Endothelial cell of coronary artery (primary cell): ENCODE results near the gene OSM. TPM values are rescaled to one million over a fixed set of nuclear protein-coding genes. Genes with fewer than 3 reads are reported as not detected.

Experiments used
- total RNA-seq: library from RNA; depleted of rRNA; stranded (reverse); fragments of >200 nt; gene quantifications from 2 replicates; pipeline ENCODE4 v1.2.3, GENCODE V29; 2014

OSM gene
- not detected in 2 replicates for total RNA-seq

DNA sequence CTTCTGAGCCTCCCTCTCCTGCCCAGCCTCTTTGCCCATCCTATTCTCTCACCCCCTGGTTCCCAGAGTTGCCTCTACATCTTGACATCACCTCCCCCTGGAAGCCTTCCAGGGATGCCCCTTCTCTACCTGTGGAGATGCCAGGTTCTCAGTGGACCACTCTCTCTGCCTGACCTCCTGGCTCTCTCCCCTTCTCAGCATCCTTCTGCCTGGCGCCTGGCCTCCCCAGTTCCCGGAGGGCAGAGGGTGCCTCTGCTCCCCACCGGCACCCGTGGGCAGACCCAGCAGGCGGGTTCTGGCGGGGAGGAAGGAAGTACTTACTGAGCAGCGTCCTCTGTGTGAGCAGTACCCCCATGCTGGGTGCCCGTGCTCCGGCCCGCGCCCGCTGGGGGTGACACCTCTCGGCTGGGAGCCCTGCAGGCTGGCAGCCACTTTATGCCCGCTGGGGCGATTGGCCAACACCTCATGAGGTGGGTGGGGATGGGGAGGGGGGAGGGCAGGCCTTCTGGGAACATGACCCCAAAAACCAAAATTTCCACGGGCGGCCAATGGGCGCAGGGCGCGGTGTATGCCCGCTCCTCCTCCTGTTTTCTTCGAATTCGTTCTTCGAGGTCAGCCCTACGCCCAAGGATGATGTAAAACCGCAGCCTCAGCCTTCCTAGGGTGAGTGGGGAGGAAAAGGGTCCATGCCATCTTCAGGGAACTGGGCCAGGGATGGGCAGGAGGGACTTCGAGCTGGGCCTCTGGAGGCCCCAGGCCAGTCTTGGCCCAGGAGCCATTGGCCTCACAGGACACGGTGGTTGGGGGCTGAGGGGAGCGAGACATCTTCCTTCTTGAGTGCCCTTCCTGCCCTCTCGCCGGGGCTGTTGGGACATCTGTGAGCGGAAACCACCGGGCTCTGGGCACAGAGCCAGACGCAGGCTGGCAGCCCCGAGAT lies at the start of gene OSM:
Gene OSM (minus strand): TSS at position 407 of the 937 bp plus-strand sequence. CDS start 52 bp downstream, at position 355.

DNA sequence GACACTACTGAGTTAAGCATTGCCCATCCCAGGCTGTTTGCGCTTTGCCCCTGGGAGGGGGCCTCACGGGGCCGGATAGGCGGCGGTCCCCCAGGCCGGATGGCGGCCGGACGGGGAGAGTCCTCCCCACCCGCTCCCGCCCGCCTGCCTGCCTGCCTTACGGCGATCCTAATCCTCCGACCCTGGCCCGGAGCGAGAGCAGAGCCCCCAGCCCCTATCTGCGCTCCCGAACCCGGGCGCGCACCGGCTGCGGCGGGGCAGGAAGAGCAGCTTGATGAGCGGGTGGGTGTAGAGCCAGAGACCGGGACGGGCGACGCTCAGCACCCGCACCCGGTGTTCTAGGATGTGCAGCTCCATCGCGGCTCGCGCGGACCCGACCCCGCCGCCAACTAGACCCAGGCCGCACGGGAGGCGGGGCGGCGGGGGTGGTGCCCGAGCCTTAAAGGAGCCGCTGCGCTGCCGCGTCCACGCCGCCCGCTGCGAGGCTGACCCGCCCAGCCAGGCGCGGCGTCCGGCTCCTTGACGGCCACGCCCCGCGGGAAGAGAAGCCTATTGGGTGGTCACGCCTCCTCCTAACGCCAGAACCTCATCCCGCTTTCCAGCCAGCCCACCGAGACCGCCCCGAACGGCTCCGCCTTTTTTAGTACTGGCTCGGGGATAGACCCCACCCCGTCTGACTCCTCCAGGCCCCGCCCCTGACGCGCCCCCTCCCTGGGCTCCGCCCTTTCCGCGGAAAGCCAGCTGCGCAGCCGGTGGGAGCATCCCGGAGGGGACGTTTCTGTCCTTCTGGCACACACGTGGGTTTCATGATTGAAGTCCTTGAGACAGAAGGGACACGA lies 22.7 kb upstream of the OSM start, which contains the start of gene CASTOR1:
Gene CASTOR1 (minus strand): TSS at position 365 of the 839 bp plus-strand sequence. CDS start 8 bp downstream, at position 357.

DNA sequence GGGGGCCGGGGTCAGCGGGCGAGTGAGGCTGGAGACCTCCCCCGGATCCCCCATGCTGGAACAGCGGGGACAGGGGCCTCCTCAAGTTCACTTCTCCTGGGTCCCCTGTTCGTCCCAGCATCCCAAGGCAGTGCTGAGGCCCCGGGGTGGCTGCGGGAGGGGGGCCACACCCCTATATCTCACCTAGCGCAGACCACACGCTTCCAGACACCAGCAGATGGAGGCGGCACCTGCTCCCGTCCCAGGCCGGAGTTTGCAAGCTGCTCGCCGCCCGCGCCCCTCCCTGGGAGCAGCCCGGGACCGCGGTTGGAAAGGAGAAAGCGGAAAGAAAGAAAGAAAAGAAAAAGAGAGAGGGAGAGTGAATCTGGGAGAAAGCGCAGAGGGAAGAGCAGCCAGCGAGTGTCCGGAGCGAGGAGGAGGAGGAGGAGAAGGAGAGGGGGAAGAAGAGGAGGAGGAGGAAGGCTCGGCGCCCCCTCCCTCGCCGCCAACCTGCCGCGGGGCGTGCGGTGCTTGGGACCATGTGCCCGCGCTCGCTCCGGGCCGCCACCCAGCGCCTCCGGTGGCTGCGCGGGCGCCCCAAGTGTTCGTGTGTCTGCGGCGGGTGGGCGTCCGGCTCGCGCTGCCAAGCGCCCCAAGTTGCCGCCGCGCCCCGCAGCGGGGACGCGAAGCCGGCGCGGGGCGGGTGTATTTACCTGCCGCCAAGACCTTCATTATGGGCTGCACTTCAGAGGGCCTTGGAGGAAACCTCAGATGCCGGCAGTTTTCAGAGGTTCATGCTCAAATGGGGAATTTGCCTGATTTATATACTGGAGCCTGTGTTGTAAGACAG lies 20.5 kb downstream of the OSM start, which contains the start of gene LIF:
Gene LIF (minus strand): TSS at position 775 of the 829 bp plus-strand sequence. CDS start 64 bp downstream, at position 711.

Other genes with a start within 250 kb of the OSM start
- gene HORMAD2, start 186.4 kb downstream of the OSM start, total RNA-seq: not detected in 2 replicates
- 0.36 and 2.0 TPM in 2 replicates for gene LIF, start 20.1 kb downstream of the OSM start, total RNA-seq
- 6.7 and 9.9 TPM in 2 replicates for gene CASTOR1, start 22.7 kb upstream of the OSM start, total RNA-seq
- 6.1 and 7.6 TPM in 2 replicates for gene TBC1D10A, start 60.1 kb upstream of the OSM start, total RNA-seq
- 23.3 and 28.0 TPM in 2 replicates for gene SF3A1, start 90.0 kb upstream of the OSM start, total RNA-seq
- gene CCDC157, start 90.2 kb upstream of the OSM start, total RNA-seq: 1.0 and 1.2 TPM in 2 replicates
- gene RNF215, start 120.6 kb upstream of the OSM start, total RNA-seq: 20.4 and 24.8 TPM in 2 replicates
- 17.6 and 29.0 TPM in 2 replicates for gene SEC14L2, start 130.2 kb upstream of the OSM start, total RNA-seq
- gene MTFP1, start 158.9 kb upstream of the OSM start, total RNA-seq: 31.8 and 32.6 TPM in 2 replicates
- not detected in 2 replicates for gene SEC14L3, start 205.2 kb upstream of the OSM start, total RNA-seq
- not detected in 2 replicates for gene SEC14L4, start 238.8 kb upstream of the OSM start, total RNA-seq